Psoas muscle (tissue), 8 donors: ENCODE data around the gene BMPR1A. TPM values are rescaled to one million over a fixed set of nuclear protein-coding genes. Genes with fewer than 3 reads are reported as not detected.
A peak's percentile ranks its signal among the peaks of the same experiment; 100 is the strongest.
"Not testable (repeated sequence)": the region's sequence is repeated elsewhere in the genome, so short reads cannot be mapped to it uniquely, and the experiment has no call there.

Experiments
- ATAC-seq, 4 donors: fragments of 200-7000 bp; cut with Tn5 transposase; one replicate each; pipeline ENCODE4 v1.9.1; 2020; ENCODE audit warnings: moderate library complexity in 3 of 4, mild to moderate bottlenecking in 2 of 4
- DNase-seq, 2 donors: peaks; one replicate each; pipeline ENCODE4 v3.0.0-alpha.2; 2020
- H3K27ac ChIP-seq: fragments of 200-600 bp; one replicate; pipeline ENCODE4 v1.8.0; 2022
- H3K27me3 ChIP-seq, 3 donors: fragments of 200-600 bp in 1 of 3; one replicate each; pipeline versions ENCODE4 v1.6.1 to v1.8.0; 2013 to 2022; ENCODE audit warnings: low read length in 2 of 3, mild to moderate bottlenecking in 2 of 3, moderate library complexity in 1 of 3; ENCODE audit not compliant: insufficient read depth in 3 of 3
- H3K36me3 ChIP-seq, 2 donors: fragments of 200-600 bp in 1 of 2; one replicate each; pipeline versions ENCODE4 v1.6.1 to v1.8.0; 2013 to 2022; ENCODE audit warnings: low read depth in 1 of 2, mild to moderate bottlenecking in 1 of 2, moderate library complexity in 1 of 2; ENCODE audit not compliant: insufficient read depth in 1 of 2
- H3K4me1 ChIP-seq: fragments of 200-600 bp; one replicate; pipeline ENCODE4 v1.8.0; 2022
- H3K4me3 ChIP-seq: fragments of 200-600 bp; one replicate; pipeline ENCODE4 v1.8.0; 2022; ENCODE audit warnings: mild to moderate bottlenecking
- H3K9me3 ChIP-seq: fragments of 200-600 bp; one replicate; pipeline ENCODE4 v1.8.0; 2022
- WGBS, 3 donors: extraction: QIAGEN DNeasy Blood & Tissue Kit; methylation state at CpG; one replicate each; pipeline versions ENCODE4 v1.1.6 to v1.1.7; 2013; 5-methylcytosine and 5-hydroxymethylcytosine counted together
- intact Hi-C, 2 donors: fragments of 100-400 bp; cut with DNase I; formaldehyde crosslinking; loops; one replicate each; pipeline versions ENCODE4 v1.11.0 to v1.14.2; 2022
- polyA plus RNA-seq, 3 donors: library from polyadenylated mRNA; stranded (reverse); fragments of 200-250 nt; gene quantifications; one replicate each; pipeline ENCODE4 v1.2.3, GENCODE V29; 2013
- total RNA-seq, 4 donors: library from RNA; stranded (reverse); fragmentation: NEBNext Ultra II Directional in 2 of 4; extraction: Animal tissue kit (Norgen Biotek cat#: 25700) in 2 of 4; gene quantifications; one replicate each; pipeline versions ENCODE4 v1.2.1 to v1.2.4, GENCODE V29; 2021 to 2023
- TF ChIP-seq, protein P1 (sequence below): fragments of 200-600 bp; IDR thresholded peaks from one replicate; pipeline ENCODE4 v1.8.0; 2022; ENCODE audit warnings: antibody characterized with exemption
- donor health status: healthy with polysubstance abuse.
- donor health status: DM: no; HTN: no; CAD: no; lungs with moderate emphysema.
- donor health status: Bipolar disorder and iron deficiency.
- donor health status: healthy.
- donor health status: DM: yes; HTN: yes; CAD: no.
- donor health status: DM: no; HTN: no; CAD: no.
- donor health status: DM: no; HTN: no; CAD: no.
- donor health status: DM: yes; HTN: yes; CAD: no.

BMPR1A gene
- total and polyA plus RNA-seq, 7 donors = 4.6 to 30.0 (median 22.7) TPM

DNA sequence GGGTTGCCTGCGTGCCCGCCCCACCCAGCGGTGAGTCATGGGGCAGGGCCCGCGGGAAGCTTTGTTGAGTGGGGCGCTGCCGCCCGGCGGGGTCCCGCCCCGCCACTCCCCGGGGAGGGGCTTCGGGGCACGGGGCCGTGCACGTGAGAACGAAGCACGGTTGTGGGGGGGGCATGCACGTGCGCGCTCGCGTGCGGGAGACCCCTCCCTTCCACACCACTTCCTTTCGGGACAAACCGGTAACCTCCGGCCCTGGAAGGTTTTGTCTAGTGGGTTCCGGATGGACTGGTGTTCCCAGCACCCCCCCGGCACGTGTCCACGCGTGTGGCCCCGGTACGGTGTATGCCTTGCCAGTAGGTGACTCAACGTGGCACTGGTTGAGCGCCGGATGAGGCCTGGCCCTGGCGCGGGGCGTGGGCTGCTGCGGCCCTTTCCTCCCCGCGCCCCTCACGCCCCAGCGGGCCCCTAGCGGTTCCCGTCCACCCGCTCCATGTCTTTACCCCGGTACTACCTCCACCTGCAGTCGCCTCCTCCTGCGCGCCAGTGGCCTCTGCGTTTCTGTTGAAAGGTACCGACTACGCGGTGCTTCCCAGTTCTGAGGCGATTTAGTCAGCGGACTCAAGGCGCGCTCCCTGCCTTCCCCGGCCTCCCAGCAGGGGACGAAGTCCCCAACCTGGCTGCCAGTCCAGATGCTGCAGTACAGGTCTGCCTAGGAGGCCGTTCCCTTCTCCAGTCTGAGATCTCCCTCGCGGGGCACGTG lies 215.0 kb downstream of the BMPR1A start:
- Histone ChIP-seq H3K9me3 (no peaks in the 10 kb centered on the region), H3K27me3 (no peaks in the 10 kb centered on the region), H3K4me1 (peaks cover 31% of the 10 kb centered on the region), H3K4me3 (peak overlapping the region; percentile 71), H3K36me3 (no peaks in the 10 kb centered on the region), H3K27ac (peak overlapping the region; percentile 92)
- WGBS, 3 donors = 13 to 18% (median 16%) methylated on average over 55 to 66 of the region's 66 CpGs
- TF ChIP-seq, protein P1, sequence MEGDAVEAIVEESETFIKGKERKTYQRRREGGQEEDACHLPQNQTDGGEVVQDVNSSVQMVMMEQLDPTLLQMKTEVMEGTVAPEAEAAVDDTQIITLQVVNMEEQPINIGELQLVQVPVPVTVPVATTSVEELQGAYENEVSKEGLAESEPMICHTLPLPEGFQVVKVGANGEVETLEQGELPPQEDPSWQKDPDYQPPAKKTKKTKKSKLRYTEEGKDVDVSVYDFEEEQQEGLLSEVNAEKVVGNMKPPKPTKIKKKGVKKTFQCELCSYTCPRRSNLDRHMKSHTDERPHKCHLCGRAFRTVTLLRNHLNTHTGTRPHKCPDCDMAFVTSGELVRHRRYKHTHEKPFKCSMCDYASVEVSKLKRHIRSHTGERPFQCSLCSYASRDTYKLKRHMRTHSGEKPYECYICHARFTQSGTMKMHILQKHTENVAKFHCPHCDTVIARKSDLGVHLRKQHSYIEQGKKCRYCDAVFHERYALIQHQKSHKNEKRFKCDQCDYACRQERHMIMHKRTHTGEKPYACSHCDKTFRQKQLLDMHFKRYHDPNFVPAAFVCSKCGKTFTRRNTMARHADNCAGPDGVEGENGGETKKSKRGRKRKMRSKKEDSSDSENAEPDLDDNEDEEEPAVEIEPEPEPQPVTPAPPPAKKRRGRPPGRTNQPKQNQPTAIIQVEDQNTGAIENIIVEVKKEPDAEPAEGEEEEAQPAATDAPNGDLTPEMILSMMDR = peak; percentile 12
- peak; percentile 94 to 96 for DNase-seq
- intact Hi-C loops = loop anchor here (10.0 kb wide), 1 partner anchor 123 kb away; the partner anchor contains the start of genes GLUD1 (in 2 of the 2) and SHLD2 (in 2 of the 2)
- ATAC-seq = peak; percentile 84 to 89 (median 86)

DNA sequence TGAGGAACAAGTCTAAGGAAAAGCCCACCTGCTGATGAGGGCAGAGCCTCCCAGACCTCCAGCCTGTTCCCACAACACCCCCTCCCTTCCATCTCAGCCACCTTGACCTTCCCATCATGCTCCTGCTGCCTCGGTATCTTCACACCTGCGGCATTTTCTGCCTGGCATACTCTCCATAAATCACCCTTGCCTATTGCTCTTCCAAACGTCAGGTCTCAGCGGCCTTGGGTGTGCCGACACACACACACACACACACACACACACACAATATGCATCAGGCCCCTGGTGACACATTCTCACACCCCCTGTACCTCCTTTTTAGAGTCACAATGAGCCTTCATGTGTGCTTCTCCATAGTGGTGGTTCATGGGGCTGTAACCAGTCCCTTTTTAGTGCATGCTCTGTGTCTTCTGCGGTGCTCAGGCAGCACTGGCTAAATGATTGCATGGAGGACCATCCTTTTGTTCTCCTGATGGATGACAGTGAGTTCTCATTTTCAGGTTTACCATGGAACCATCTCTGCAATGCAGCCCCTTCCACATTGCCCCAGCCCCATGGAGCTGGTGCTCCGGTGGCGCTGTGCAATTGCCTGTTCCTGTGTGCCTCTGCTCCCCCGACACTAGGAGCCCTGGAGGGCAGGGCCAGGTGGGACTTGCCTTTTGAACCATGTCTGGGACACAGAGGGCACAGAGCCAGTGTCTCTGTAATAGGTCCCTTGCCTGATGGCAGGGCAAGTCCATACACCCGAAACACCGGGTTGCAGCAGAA lies 216.4 kb downstream of the BMPR1A start:
- intact Hi-C loops = loop anchor here (10.0 kb wide), 1 partner anchor 122 kb away; the partner anchor contains the start of genes GLUD1 (in 2 of the 2) and SHLD2 (in 2 of the 2)
- Histone ChIP-seq H3K4me1 (peaks cover 25% of the 10 kb centered on the region), H3K9me3 (no peaks in the 10 kb centered on the region), H3K27ac (peak overlapping the region; percentile 92), H3K27me3 (no peaks in the 10 kb centered on the region), H3K4me3 (no peak overlapping the region), H3K36me3 (no peaks in the 10 kb centered on the region)
- no peak for ATAC-seq
- 85 to 94% (median 92%) methylated on average over 11 of the region's 11 CpGs for WGBS, 3 donors
- no peak for DNase-seq
- TF ChIP-seq, protein P1 = no peak

DNA sequence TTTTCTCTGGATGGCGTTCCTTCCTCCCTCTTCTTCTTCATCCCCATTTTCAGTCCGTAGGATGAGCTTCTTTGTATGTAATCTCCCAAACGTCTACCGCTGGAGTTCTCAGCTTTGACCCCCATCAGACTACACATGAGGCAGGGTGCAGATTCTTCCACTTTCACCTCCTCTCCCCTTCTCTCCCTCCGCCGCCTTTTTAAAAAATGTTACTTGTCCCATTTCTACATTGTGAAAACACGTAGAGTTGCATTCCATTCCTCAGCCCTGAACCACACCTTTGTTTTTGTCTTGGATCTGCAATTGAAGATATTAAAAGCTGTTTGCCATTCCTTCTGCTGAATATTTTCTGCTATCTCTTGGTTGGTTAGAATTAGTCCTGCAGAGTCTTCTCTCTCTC lies 218.1 kb downstream of the BMPR1A start:
- WGBS, 3 donors = 83 to 87% (median 85%) methylated on average over 7 of the region's 7 CpGs
- Histone ChIP-seq H3K36me3 (no peaks in the 10 kb centered on the region), H3K4me1 (peaks cover 32% of the 10 kb centered on the region), H3K27me3 (no peaks in the 10 kb centered on the region), H3K4me3 (no peak overlapping the region), H3K9me3 (no peaks in the 10 kb centered on the region), H3K27ac (no peak overlapping the region)
- DNase-seq = no peak
- TF ChIP-seq, protein P1 = no peak
- intact Hi-C loops = loop anchor here (10.0 kb wide), 1 partner anchor 120 kb away; the partner anchor contains the start of genes GLUD1 (in 2 of the 2) and SHLD2 (in 2 of the 2)
- no peak for ATAC-seq

DNA sequence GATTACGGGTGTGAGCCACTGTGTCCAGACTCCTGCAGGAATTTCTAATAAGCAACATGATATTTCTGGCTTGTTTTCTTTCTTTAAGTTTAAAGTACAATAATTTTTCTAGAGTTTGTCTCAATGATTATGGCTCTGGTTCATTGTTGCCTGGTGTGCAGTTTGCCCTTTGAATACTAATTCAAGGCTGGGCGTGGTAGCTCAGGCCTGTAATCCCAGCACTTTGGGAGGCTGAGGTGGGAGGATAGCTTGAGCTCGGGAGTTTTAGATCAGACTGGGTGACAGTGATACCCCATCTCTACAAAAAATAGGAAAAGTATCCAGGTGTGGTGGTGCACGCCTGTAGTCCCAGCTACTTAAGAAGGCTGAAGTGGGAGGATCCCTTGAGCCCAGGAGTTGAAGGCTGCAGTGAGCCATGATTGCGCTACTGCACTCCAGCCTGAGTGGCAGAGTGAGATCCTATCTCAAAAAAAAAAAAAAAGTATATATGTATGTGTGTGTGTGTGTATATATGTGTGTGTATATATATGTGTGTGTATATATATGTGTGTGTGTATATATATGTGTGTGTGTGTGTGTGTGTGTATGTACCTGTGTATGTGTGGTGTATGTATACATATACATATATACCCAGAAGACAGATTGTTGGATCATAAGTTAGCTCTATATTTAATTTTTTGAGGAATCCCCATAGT lies 220.1 kb downstream of the BMPR1A start:
- WGBS, 3 donors = 92 to 98% (median 97%) methylated on average over 5 of the region's 5 CpGs
- Histone ChIP-seq H3K4me1 (peaks cover 45% of the 10 kb centered on the region), H3K36me3 (no peaks in the 10 kb centered on the region), H3K27ac (no peak overlapping the region), H3K27me3 (no peaks in the 10 kb centered on the region), H3K9me3 (no peaks in the 10 kb centered on the region), H3K4me3 (no peak overlapping the region)
- TF ChIP-seq, protein P1 = no peak
- DNase-seq (no peak), ATAC-seq (no peak)
- intact Hi-C loops = loop anchor here (10.0 kb wide), 1 partner anchor 118 kb away; the partner anchor contains the start of genes GLUD1 (in 2 of the 2) and SHLD2 (in 2 of the 2)

DNA sequence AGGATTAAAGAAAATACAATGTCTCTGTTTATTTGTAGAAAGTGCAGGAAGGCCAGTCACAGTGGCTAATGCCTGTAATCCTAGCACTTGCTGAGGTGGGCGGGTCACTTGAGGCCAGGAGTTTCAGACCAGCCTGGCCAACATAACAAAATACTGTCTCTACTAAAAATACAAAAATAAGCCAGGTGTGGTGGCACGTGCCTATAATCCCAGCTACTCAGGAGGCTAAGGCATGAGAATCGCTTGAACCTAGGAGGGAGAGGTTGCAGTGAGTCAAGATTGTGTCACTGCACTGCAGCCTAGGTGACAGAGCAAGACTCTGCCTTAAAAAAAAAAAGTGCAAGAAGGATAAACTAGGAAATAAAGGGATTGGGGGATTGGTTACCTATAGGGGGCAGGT lies 222.0 kb downstream of the BMPR1A start:
- not testable (repeated sequence) for H3K27me3 ChIP-seq, H3K36me3 ChIP-seq, H3K4me3 ChIP-seq, DNase-seq, H3K9me3 ChIP-seq
- H3K4me1 ChIP-seq = peaks cover 39% of the 10 kb centered on the region
- WGBS, 3 donors = 25 to 45% (median 40%) methylated on average over 3 of the region's 3 CpGs
- peak in 3 of 4 donors; percentile 24 to 48 (median 28) for ATAC-seq
- peak overlapping the region; percentile 86 for H3K27ac ChIP-seq
- intact Hi-C loops = loop anchor here (10.0 kb wide), 1 partner anchor 116 kb away; the partner anchor contains the start of genes GLUD1 (in 2 of the 2) and SHLD2 (in 2 of the 2)
